Stimulated activated CD8-positive, alpha-beta memory T cell treated with anti-CD3 and anti-CD28 coated beads, Interleukin-12 subunit alpha, Interleukin-12 subunit beta, amount 100 ng/mL, for 4 hours (primary cell): ENCODE data around the gene SLC27A2.

Experiments
- DNase-seq: peaks from one replicate; pipeline ENCODE4 v3.0.0-alpha.2; 2020; ENCODE audit warnings: low read depth

The SLC27A2 gene

GRCh38 chr15:50241684-50242450, 59.9 kb downstream of the SLC27A2 start:
- no peak for DNase-seq

GRCh38 chr15:50244153-50244552, 62.2 kb downstream of the SLC27A2 start:
- no peak for DNase-seq

- no peak for DNase-seq
Observed at GRCh38 chr15:50244959-50245624, 63.1 kb downstream of the SLC27A2 start.

DNA sequence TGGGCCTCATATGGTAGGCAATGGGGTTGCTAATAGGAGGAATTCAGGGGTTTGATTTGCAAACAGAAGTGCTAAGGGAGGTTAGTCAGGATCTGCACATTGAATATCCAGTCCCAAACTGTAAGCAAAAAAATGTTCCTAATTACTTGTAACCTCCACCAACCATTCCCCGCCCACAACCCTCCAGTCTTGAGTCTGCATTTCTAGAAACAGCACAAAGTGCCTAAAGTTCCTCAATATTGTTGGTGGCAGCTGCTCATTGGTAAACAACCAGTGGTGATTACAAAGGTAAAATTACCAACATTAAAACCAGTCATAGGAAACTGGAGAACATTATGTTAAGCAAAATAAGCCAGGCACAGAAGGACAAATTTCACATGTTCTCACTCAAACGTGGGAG, 64.6 kb downstream of the SLC27A2 start:
- DNase-seq: no peak

- DNase-seq: no peak
Observed at GRCh38 chr15:50247819-50248655, 66.0 kb downstream of the SLC27A2 start.

GRCh38 chr15:50248994-50249582, 67.1 kb downstream of the SLC27A2 start:
- no peak for DNase-seq

DNA sequence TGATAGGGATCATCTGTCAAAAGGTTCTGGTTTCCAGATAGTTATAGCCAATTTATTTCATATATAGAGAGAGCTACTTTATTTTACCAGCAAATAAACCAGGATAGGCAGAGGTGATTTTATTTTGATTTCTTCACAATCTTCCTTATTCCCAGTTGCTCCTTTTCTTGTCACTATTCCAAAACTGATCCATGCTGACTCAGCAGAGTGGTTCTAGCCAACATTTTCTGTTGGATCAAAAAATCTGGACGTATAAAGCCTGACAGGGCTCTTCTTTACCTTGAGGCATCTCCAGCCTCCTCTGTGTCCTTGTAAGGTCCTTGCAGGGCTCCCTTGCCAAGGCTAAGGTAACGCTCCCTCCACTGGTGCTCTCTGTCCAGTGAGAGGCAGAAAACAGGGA, 67.7 kb downstream of the SLC27A2 start:
- DNase-seq: no peak

- DNase-seq: no peak
Observed at GRCh38 chr15:50250760-50251394, 68.9 kb downstream of the SLC27A2 start.

- DNase-seq: no peak
Observed at GRCh38 chr15:50251638-50252182, 69.7 kb downstream of the SLC27A2 start.

- no peak for DNase-seq
Observed at GRCh38 chr15:50252556-50252955, 70.6 kb downstream of the SLC27A2 start.

- DNase-seq: no peak
Observed at GRCh38 chr15:50256188-50257041, 74.4 kb downstream of the SLC27A2 start.

- no peak for DNase-seq
Observed at GRCh38 chr15:50257332-50257731, 75.3 kb downstream of the SLC27A2 start.

DNA sequence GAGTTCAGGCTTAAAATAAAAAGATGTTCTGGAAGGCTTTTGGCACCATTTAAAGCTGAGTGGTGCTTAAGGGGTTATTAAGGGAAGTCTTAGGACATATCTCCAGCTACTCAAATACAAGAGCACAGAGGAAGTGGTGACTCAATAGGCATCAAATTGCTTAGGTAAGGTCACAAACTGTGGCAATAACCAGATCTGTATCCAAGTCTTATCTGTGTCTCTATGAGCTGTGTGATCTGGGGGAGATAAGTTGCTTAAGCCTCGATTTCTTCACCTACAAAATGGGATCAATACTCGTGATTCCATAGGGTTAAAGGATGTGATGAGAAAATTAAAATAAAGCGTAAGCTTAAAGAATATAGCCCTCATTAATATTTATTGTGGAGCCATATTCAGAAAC, 75.9 kb downstream of the SLC27A2 start:
- no peak for DNase-seq

DNA sequence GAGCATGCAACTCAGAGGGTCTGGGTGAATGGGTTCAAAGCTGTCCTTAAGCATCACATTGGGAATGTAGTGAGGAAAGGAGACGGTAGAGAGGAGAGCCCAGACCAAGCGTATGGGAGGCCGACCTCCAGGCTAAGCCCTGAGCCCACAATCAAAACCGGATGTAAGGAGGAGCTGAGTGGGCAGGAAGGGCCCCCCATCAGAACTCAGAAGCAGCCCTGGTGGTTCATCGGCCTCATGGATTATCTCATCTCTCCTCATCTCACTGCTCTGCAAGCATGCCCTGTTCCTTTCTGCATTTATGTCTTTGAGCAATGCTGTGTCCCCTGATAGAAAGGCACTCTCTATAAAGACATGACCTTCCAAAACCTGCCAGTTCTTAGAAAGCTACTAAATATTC, 77.3 kb downstream of the SLC27A2 start:
- DNase-seq: no peak

GRCh38 chr15:50260969-50261496, 79.0 kb downstream of the SLC27A2 start:
- no peak for DNase-seq

- no peak for DNase-seq
Observed at GRCh38 chr15:50261981-50262380, 80.0 kb downstream of the SLC27A2 start.

- DNase-seq: peak; percentile 24
Observed at GRCh38 chr15:50262533-50262932, 80.5 kb downstream of the SLC27A2 start.

GRCh38 chr15:50265620-50266019, 83.6 kb downstream of the SLC27A2 start, which contains the start of gene HDC:
HDC (minus strand) TSS chr15:50265726; CDS start chr15:50265623, 103 bp downstream.
- no peak for DNase-seq

DNA sequence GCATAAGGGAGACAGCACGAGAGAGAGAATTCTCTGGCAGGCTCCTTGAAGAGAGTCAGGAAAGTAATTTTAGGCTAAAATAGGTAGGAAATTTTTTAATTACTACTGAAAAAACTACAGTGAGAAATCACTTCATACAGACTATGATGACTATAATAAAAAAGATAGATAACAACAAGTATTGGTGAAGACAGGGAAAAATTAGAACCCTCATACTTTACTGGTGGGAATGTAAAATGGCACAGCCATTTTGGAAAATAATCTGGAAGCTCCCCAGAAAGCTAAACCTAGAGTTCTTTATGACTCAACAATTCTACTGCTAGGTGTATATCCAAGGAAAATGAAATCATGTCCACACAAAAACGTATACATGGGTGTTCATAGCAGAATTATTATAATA, 85.6 kb downstream of the SLC27A2 start:
- DNase-seq: no peak

DNA sequence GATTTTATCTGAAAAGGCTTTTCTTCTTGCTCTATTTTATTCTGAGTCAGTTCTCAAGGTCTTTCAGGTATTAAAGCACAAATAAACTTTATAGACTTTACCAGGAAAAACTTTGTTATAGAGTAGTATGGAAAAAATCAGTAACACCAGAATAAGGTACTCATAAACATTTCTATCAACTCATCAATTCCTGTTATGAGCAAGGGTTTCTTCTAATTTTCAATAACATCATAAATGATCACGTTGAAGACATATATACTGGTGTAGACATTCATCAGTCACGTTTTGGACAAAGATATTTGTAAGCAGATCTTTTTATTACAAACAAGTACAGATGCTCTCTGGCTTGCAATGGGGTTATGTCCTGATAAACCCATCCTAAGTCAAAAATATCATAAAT, 93.1 kb downstream of the SLC27A2 start:
- no peak for DNase-seq
